Naive B cell (primary cell): ENCODE data around the gene ALK. TPM values are rescaled to one million over a fixed set of nuclear protein-coding genes. Genes with fewer than 3 reads are reported as not detected.

ENCODE experiments used
- ATAC-seq, 2 donors: fragments of 150-1000 bp; cut with Tn5 transposase; 2 replicates each; pipeline ENCODE4 v1.10.0; 2021; ENCODE audit warnings: low read depth in 2 of 2, mild to moderate bottlenecking in 2 of 2, moderate library complexity in 2 of 2
- DNase-seq: peaks from one replicate; pipeline ENCODE4 v3.0.0; 2022
- H3K27ac Mint-ChIP-seq, 6 donors: one replicate each; pipeline ENCODE4 v1.8.0; 2020 to 2022; ENCODE audit warnings: mild to moderate bottlenecking in 6 of 6, mixed read lengths in 6 of 6, moderate library complexity in 5 of 6, inconsistent platforms in 2 of 6
- H3K27me3 Mint-ChIP-seq, 3 donors: one replicate each; pipeline ENCODE4 v1.8.0; 2021 to 2022; ENCODE audit warnings: mixed read lengths in 3 of 3, mild to moderate bottlenecking in 1 of 3
- H3K36me3 Mint-ChIP-seq, 2 donors: one replicate each; pipeline ENCODE4 v1.8.0; 2020 to 2022; ENCODE audit warnings: mixed read lengths in 2 of 2, inconsistent platforms in 1 of 2, mild to moderate bottlenecking in 1 of 2
- H3K4me1 Mint-ChIP-seq, 3 donors: one replicate each; pipeline ENCODE4 v1.8.0; 2020 to 2022; ENCODE audit warnings: mixed read lengths in 3 of 3, inconsistent platforms in 1 of 3, mild to moderate bottlenecking in 1 of 3, moderate library complexity in 1 of 3
- H3K4me3 Mint-ChIP-seq, 8 donors: one replicate each; pipeline ENCODE4 v1.8.0; 2020 to 2022; ENCODE audit warnings: mild to moderate bottlenecking in 8 of 8, mixed read lengths in 8 of 8, moderate library complexity in 8 of 8, inconsistent platforms in 2 of 8
- H3K9me3 Mint-ChIP-seq, 7 donors: one replicate each; pipeline ENCODE4 v1.8.0; 2020 to 2022; ENCODE audit warnings: mixed read lengths in 7 of 7, mild to moderate bottlenecking in 5 of 7, inconsistent platforms in 2 of 7, moderate library complexity in 1 of 7
- polyA plus RNA-seq, 6 donors: library from polyadenylated mRNA; unstranded; fragments of 300-500 nt; fragmentation: Illumina TruSeq; gene quantifications; one replicate each; pipeline ENCODE4 v1.2.3, GENCODE V29; 2021; ENCODE audit warnings: low read depth in 6 of 6

The ALK gene
- polyA plus RNA-seq, 6 donors from 2014 or later = not detected

- no peak overlapping the region for H3K4me3 Mint-ChIP-seq
- H3K4me1 Mint-ChIP-seq = no peaks in the 10 kb centered on the region
- DNase-seq = no peak
- peaks cover 0 to 1% (median 0%) of the 10 kb centered on the region in 7 donors for H3K9me3 Mint-ChIP-seq
- ATAC-seq = no peak
- no peaks in the 10 kb centered on the region for H3K27me3 Mint-ChIP-seq
- H3K27ac Mint-ChIP-seq = no peak overlapping the region
- peaks cover 0 to 6% of the 10 kb centered on the region in 2 donors for H3K36me3 Mint-ChIP-seq
Measured at GRCh38 chr2:29157131-29157530, 764.3 kb downstream of the ALK start.

GRCh38 chr2:29155578-29155977, 765.8 kb downstream of the ALK start:
- ATAC-seq = no peak
- Mint-ChIP-seq H3K27ac (peak overlapping the region in 2 of 6 donors; percentile 60 to 72), H3K27me3 (no peaks in the 10 kb centered on the region), H3K4me1 (no peaks in the 10 kb centered on the region), H3K9me3 (peaks cover 0 to 1% (median 0%) of the 10 kb centered on the region in 7 donors), H3K36me3 (peaks cover 0 to 6% of the 10 kb centered on the region in 2 donors), H3K4me3 (no peak overlapping the region)
- no peak for DNase-seq

- Mint-ChIP-seq H3K4me3 (no peak overlapping the region), H3K36me3 (peaks cover 0 to 6% of the 10 kb centered on the region in 2 donors), H3K27ac (no peak overlapping the region)
Measured at GRCh38 chr2:29154610-29155009, 766.8 kb downstream of the ALK start.

GRCh38 chr2:29147963-29148362, 773.4 kb downstream of the ALK start:
- ATAC-seq (no peak), DNase-seq (no peak)
- Mint-ChIP-seq H3K27me3 (no peaks in the 10 kb centered on the region), H3K4me1 (no peaks in the 10 kb centered on the region), H3K36me3 (peaks cover 0 to under 1% of the 10 kb centered on the region in 2 donors), H3K9me3 (no peaks in the 10 kb centered on the region), H3K27ac (peak overlapping the region in 1 of 6 donors; percentile 38), H3K4me3 (no peak overlapping the region)

More at GRCh38 chr2:29154610-29155009, 766.8 kb downstream of the ALK start:
- Mint-ChIP-seq H3K9me3 (peaks cover 0 to 1% (median 0%) of the 10 kb centered on the region in 7 donors), H3K27me3 (no peaks in the 10 kb centered on the region), H3K4me1 (no peaks in the 10 kb centered on the region)
- ATAC-seq (no peak), DNase-seq (no peak)

- H3K36me3 Mint-ChIP-seq = no peaks in the 10 kb centered on the region
- no peaks in the 10 kb centered on the region for H3K27me3 Mint-ChIP-seq
- peaks cover 0 to 7% (median 0%) of the 10 kb centered on the region in 3 donors for H3K4me1 Mint-ChIP-seq
- H3K4me3 Mint-ChIP-seq = peak overlapping the region in 1 of 8 donors; percentile 28
- DNase-seq = no peak
- ATAC-seq = no peak
- peaks cover 0 to 1% (median 0%) of the 10 kb centered on the region in 7 donors for H3K9me3 Mint-ChIP-seq
- H3K27ac Mint-ChIP-seq = no peak overlapping the region
Measured at GRCh38 chr2:29146197-29146596, 775.2 kb downstream of the ALK start.

GRCh38 chr2:29143657-29144056, 777.7 kb downstream of the ALK start:
- Mint-ChIP-seq H3K36me3 (peaks cover 0 to 13% of the 10 kb centered on the region in 2 donors), H3K4me3 (no peak overlapping the region), H3K4me1 (peaks cover 0 to 11% (median 0%) of the 10 kb centered on the region in 3 donors), H3K9me3 (peaks cover 0 to 14% (median 6%) of the 10 kb centered on the region in 7 donors), H3K27ac (no peak overlapping the region), H3K27me3 (no peaks in the 10 kb centered on the region)
- DNase-seq = no peak
- no peak for ATAC-seq

Other genes with a start within 250 kb of the ALK start
- 100 to 1,000 TPM; 196 to 315 (median 230) TPM for gene YPEL5, start 225.4 kb upstream of the ALK start, polyA plus RNA-seq